GM18508 (cell line): Measurements from ENCODE around the gene UBL4B.

Experiments used
- ATAC-seq: cut with Tn5 transposase; IDR thresholded peaks from one replicate; pipeline ENCODE4 v1.9.1; 2021; ENCODE audit warnings: moderate number of reproducible peaks; ENCODE audit not compliant: insufficient read depth, unreplicated experiment

Gene UBL4B

DNA sequence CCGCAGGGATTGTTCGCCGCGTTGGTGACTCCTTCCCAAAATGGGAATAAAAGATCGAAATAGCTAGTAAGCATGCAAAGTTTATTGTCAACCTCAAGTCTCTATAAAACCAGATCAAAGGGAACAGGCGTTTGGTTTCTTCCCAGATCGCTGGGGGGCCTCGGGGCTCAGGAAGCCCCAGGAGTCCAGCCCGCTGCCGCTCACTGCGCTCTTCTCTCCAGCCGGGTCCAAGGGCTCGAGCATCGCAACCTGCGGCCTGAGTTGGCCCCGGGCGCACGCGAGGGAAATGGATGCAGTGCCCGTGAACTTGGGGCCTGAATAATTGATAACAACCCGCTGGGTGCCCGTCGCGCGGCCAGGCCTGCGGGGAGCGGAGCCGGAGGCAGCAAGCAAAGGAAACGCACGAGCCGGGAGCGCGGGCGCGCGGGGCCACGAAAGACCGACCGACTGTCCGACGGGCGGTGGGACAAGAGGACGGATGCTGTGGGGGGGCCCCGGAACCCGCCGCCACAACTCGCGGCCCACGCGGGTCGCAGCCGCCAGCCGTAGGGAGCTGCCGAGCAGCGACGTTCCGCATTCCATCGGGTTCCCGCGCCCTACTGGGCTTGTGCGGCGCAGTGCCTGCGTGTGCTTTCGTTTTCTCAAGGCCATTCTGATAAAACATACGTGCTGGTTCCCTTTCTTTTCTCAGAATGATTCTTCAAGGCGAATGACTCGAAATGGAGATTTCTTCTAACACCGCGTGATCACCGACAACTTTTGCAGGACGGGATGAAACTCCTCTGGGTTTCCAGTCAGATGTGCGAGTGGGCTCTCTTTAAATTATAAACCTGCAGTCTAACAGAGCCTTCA, 27.8 kb upstream of the UBL4B start:
- no peak for ATAC-seq

DNA sequence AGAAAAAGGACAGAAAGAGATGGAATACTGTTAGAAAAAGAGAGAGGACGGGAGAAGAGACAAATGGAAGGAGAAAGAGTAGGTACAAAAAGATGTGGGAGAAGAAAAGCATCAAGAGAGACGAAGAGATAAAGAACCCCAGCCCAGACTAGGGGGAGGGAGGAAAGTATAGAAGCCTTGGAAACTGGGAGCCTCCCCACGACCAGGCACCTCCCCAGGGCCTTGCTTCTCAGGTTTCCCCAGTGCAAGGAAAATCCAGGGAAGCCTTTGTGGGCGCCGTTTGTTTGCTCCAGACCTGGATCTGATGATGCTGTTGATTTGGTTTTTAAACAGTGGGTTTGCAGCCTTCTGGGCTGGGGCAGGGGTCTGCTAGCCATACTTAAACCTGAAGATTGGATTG, 26.6 kb upstream of the UBL4B start:
- no peak for ATAC-seq

DNA sequence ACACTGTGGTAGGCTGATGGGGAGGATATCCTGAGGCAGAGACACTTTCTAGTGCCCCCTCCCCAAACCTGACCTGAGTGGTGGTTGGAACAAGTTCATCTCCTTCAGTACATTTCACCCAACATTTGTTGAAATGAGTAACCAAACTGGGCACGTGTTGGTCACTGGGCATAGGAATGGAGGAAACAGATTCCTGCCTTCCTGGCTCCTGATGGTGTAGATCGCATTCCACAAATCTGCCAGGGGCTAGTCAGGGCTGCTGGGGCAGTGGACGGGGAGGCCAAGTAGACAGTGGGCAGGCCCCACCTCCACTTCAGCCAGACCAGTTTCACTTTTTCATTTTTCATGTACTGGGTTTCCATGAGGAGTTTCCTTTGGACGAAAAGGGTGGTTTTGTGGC, 25.3 kb upstream of the UBL4B start:
- no peak for ATAC-seq

DNA sequence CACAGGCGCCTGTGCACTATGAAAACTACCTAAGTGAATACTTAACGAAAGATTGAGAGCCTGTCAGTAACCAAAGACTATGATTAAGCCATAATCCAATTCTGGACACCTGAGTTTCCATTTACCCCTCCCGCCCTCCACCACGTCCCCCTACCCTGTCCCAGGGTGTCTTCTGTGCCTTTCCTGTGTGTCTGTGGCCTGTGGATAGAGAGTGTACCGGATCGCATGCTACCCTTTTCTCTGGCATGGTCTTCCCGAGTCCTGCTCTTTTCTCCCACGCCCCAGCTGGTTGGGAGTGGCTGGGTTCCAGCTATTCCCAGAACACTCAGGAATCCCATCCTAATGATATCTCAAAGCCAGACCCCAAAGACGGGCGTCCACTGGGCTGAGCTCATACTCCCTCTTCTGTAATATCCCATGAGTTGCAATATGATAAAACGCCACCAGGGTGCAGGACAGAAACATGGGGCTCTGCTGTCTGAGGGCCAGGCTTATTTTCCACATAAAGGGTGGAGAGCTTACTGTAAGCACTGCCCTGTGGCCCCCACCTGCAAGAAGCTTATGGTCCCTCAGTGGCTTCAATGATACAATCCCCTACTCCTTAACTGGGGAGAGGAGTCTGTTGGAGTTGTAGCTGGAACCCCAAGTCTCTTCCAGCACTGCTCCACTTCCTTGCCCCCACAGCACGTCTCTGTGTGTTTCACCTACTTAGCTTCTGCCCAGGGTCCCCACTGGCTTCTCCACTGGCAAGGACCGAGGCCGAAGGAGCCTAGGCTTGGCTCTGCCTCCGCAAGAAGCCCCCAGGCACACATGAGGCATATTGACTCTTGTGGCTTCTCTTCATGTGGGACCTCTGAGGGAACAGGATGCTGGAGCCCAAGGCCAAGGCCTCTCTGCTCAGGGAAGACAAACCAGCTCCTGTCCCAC, 24.2 kb upstream of the UBL4B start:
- ATAC-seq = no peak

DNA sequence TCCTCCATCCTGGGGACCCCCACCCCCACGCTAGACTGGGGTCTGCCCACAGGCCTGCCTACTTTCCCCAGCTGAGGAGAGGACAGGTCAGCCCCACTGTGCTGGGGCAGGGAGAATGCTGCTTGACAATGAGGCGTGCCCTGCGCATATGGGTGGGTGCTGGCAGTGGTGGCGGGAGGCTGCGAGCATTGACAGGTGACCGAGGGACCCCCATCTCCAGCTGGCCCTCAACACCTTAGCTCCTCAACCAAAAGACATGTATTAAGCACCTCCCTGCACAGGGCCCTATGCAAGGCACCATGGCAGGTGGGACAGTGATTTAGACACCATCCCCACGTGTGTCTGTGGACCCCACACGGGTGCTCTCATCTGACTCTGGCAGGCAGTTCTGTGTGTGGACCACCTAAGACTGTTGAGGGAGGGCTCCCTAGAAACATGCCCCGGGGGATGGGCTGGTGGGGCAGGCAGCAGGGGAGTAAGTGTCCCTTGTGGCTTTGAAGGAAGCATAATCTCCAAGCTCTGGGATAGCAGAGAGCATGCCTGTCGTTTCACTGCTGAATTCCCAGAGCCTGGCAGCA, 23.4 kb upstream of the UBL4B start:
- no peak for ATAC-seq

DNA sequence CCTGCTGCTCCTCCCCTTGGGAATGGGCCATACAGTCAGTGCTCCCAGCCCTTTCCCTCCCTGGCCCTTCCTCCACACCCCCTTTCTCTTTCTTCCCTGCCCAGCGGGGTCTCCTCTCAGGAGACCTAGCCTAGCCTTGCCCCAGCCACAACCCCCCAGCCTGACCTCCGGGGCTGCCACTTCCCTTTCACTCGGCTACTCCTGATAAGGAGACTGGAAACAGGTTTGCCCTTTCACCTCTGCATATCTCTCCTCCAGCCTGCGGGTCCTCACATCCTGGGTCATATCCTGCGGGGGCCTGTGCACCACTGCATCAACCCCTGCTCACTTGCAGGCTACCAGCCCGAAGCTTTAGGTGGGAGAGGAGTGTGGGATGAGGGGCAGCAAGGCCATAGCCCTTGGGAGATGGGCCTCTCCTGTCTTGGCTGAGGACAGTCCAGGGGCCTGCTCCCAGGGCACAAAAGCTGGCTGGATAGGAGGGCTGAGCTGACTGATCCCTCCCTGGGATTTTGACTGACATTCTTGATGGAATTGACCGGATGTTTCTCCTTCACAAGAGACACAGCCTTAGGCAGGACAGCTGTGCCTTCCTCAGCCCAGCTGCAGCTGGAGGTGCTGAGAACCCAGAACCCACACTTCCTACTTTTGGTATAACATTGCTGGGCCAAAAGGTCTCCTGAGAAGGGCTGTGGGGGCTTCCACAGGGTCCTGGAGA, 22.5 kb upstream of the UBL4B start:
- no peak for ATAC-seq

DNA sequence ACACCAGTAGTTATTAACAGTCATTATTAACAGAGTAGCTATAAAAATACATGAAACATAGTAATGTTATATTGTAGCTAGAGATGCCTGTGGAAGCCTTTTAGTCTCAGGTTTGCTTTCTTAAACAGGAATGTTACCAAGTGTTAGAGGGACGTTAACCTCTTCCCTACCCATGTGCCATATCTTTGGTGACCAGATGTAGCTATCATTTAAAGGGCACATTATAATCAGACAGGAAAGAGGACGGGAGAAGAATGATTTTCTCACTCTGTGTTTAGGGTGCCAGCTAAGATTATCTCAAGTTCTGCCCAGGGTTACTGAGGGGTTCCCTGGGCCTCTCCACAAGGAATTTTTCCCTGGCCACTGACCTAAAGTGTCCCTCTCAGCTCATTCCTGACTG, 20.9 kb upstream of the UBL4B start:
- no peak for ATAC-seq

DNA sequence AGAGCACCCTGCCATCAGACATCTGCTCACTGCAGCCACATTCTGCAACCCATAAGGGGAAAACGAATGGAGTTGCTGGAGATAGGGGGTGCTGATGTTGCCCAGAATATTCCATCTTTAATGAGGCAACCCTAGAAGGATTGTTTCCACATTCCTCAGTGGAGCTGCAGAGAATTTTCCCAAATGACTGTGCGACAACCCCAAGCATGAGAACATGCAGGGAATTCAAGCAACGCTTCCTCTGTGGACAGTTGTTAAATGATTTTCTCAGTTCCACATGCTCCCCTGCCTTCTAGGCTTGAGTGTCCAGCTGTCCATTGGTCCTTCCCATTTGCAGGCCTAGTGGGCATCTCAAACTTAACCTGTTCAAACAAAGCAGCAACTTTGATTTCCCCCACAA, 20.5 kb upstream of the UBL4B start:
- ATAC-seq = no peak

DNA sequence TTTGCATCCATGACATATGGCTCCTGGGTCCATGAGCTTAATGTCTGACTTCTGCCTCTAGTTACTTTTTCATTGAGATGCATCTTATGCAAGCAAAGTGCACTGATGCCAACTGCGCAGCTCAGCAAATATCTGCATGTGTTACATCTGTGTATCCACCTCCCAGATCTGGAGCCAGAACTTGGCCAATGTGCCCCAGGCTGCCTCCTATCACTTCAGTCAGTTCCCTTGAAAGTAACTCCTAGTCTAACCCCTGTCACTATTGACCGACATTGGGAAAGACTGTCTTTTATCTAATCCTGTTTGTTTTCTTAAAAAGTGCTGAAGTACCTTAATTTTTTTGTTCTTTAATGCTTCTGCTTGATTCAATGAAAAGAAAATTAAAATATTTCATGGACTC, 19.3 kb upstream of the UBL4B start:
- ATAC-seq = no peak

DNA sequence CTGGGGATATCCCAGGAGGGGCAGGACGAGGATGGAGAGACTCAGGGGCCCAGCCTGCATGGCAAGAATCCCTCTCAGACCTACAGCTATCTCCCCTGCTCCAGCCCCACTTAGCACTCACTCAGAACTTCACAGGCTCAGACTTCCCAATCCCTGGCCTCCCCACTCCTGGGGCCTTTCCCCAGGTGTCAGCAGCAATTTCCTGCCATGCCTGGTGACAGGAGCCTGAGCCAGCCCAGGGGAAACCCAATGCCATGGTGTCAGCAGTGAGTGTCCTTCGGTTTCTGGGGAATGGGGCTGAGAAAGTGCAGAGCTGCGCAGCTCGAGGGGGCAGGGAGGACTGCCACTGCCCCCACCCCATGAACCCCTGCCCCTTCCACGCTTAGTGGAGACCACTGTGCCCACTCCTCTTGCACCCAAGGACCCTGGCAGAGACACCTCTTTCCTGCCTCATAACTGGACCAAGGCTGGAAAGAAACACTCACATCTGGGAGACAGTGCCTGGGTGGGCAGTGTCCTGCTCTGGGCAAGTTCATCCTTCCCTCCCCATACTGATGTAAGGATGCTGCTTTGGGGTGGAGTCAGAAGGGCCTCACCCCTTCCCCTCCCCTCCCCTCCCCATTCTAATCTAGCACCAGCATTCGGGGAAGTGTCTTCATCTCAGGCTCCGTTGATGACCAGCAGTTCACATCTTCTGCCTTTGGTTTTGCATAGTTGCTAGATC, 17.1 kb upstream of the UBL4B start:
- no peak for ATAC-seq

DNA sequence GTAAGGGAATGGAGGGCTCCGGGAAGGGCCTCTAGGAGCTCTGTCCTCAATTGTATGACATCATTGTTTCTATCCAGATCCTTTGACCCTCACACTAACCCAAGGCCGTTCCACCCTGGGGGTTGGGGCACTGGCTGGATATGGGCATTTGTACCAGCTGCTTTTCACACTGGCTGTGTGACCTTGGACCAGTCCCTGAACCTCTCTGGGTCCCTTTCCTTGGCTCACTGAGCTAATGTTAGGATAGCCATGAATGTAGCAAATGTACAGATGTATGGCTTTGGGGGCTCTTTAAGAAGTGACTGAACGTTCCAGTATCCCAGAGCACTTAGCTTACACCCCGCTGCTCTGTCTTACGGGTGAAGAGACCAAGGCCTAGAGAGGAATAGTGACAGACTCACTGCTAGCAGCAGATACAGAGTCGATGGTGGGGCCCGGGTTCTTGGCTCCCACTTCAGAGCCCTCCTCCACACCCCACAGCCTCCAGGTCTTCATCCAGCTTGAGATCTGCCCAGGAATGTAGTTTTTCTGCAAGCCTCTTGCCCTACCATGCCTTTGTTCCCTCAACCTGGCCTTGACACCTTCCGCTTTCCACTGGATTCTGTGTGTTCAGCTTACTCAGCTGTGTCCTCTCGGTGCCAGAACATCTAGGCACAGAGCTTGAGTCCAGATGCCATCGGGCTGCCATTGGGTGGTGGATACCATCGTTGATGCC, 14.6 kb upstream of the UBL4B start:
- ATAC-seq = no peak

DNA sequence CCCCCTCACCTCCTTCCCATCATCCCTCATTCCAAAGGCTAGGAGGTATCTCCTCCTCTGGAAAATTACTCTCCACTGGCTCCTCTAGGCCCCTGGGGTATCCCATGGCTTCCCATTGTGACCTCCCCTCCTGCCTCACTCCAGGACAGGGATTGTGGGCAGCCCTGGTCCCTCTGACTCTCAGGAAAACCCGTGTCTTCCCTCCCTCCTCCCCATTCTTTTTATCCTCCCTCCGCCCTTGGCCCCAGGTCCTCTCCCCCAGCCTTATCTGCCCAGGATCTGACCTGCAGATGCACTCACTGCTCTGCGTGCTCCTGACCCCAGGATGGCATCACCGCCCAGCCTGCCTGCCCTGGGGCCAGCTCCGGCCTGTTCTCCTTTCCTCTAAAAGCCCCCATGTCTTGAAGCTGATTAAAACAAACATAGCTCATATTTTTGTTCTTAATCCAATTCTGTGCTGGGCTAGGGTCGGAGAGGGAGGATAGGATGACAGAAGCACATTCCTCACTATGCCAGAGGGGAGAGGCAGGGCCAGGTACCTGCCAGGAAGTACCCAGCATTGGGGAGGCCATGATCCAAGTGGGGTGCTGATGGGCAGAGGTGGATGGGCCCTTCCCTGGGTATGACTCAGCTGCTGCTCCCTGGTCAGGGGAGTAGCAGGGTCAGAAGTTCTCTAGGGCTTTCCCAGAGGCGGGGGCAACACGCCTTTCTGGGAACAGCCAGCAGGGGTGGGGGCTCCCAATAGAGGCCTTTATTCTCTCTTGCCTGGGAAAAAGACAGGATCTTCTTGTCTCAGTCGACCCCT, 13.8 kb upstream of the UBL4B start:
- ATAC-seq = no peak

DNA sequence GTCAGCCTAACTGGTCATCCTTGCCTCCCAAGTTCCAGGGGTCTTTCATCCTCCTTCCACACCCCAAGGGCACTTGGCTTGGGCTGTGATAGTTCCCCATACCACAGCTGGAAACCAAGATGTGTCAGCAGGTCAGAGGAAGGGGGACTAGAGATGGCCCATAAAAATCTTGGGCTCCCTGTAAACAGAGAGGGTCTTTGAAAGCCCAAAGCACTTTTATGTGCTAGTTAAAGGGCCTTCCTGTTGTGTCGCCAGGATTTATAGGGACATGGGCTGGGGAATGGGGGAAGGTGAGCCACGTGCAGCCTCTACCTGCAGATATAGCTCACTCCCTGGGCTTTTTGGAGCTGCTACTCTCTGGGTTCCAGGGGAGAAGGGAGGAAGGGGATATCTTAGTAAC, 11.9 kb upstream of the UBL4B start:
- no peak for ATAC-seq

DNA sequence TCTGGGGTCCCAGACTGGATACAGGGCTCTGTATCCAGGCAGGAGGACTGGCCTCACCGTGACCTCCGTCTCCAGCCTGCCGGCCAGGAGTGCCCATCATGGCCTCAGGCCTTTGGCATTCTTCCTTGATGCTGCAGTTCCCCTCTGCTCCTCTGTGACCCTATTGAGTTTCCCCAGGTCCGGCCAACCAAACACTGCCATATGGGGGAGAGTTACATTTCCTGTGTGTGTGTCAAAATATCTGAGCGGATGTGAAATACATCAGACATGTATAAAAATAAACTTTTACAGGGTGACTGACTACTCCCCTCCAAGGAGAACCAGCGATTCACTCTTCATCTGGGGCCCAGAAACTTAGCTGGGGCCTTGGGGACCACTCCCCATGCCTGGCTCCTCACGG, 10.2 kb upstream of the UBL4B start:
- ATAC-seq = no peak

DNA sequence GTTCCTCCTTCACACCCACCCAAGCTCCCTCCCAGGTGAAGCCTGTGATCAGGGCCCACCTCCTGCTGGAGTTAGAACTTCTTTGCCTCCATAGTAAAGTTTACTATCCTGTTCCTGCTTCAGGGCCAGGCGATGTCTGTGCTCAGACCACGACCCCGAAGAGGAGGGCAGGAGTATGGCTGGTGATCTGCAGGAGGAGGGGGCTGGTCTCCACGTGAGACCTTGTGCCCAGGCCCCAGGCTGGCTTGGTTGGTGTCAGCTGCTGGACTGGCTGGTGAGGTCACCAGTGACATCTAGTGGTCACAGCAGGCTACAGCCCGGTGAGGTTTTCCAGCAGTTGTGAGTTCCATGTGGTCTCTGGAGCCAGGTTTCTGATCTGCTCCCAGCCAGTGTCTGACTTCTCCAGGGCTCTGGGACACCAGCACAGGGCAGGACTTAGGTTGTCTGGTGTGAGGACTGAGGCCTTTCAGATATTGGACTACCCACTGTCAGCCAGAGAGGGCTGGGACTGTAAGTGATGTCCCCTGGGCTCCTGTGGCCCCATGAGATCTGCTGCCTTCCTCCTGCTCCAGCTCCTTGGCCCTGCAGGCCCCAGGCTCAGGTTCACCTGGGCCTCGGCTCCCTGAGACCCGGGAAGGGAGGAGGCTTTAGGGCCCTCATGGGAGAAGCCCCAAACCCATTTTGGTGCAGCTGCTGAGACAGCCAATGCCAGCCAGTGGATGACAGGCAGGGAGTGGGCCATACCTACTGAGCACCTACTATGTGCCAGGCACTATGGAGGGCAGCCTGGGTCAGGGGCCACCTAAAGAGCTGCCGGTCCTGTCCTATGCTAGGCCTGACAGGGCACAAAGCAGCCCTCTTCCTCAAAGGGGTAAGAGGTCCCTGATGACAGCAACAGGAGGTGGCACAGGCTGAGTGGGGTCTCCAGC, 6.0 kb upstream of the UBL4B start:
- no peak for ATAC-seq

DNA sequence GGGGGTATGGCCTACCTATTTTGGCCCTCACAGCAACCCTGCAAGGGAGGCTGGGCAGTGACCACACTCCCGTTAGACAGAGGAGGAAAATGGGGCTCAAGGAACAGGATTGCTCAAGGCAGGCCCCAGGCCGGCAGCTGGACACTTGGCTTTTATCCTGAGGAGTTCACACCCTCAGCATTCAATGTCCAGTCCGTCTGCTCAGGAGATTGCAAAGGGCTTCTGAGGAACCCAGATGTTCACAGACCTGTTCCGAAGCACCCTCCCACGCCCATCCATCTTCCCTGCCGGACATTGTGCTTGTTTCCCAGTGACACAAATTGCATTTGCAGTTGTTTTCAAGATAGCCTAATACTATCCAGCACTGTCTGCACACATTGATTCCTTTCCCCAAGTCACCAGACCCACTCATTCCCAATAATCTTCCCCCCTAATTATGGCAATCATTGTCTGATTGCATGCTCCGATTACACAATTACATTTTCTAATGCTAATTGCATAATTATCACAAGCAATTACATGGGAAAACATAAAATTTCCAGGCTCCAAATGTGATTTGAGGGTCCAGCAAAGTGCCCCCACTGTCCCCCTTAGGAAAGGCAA, 4.3 kb upstream of the UBL4B start:
- no peak for ATAC-seq

DNA sequence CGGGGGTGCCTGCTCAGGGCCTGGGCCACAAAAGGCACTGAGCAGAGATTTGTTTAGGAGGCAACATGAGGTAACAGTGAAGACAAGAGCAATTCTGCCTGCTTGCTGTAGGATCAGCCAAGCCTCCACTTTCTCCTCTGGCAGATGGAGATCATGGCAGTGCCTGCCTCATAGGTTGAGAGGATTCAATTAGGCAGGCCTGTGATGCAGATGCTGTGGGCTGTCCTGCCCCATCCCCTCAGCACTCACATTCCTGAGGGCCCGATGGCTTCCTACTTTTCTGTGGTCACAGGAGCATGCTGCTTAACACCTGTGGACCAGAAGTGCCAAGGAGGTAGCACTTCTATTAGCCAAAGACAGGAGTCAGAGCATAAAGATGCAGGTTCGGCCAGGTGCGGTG, 1.2 kb upstream of the UBL4B start:
- ATAC-seq = no peak
